ENCODE measurements around the gene SPATA19. TPM values are rescaled to one million over a fixed set of nuclear protein-coding genes. Genes with fewer than 3 reads are reported as not detected.
"Not testable (repeated sequence)": the region's sequence is repeated elsewhere in the genome, so short reads cannot be mapped to it uniquely, and the experiment has no call there.

SPATA19 gene
- total RNA-seq, 1 experiment from 2014 or later = not detected

- no peaks in the 10 kb centered on the region for H3K9me3 ChIP-seq (ENCODE audit: low read depth, low read length, poor library complexity, severe bottlenecking)
- no peak overlapping the region for H3K4me3 ChIP-seq (ENCODE audit: low read depth, low read length, poor library complexity, severe bottlenecking)
- CTCF ChIA-PET = no interaction called here
- H3K27me3 ChIP-seq (replicated peaks; ENCODE audit: insufficient read depth, low read depth, low read length, poor library complexity) = peaks cover 6% of the 10 kb centered on the region
- intact Hi-C loops (cut with micrococcal nuclease; ENCODE audit: unreplicated experiment) = no loop called here
- no peaks in the 10 kb centered on the region for H3K36me3 ChIP-seq (ENCODE audit: insufficient read depth, low read length, poor library complexity, severe bottlenecking)
- DNase-seq (ENCODE audit: low spot score) = no peak
- TF ChIP-seq EZH2 (IDR thresholded peaks at IDR 0.05; ENCODE audit: borderline replicate concordance, low read depth, low read length, poor library complexity, severe bottlenecking) (no peak), CTCF (conservative IDR thresholded peaks at IDR 0.05; ENCODE audit: low read depth, low read length) (no peak)
- BruUV-seq (replicated peaks) = no TSS peak
- no peak overlapping the region for H3K27ac ChIP-seq (ENCODE audit: low read depth, low read length, poor library complexity, severe bottlenecking)
- no peaks in the 10 kb centered on the region for H3K4me1 ChIP-seq (ENCODE audit: insufficient read depth, low read length, poor library complexity, severe bottlenecking)
- POLR2A ChIA-PET (ENCODE audit: low non-redundant PET) = no interaction called here
These were observed 14.8 kb upstream of the SPATA19 start for GRCh38 chr11:133860151-133860550.

GRCh38 chr11:133854330-133854960 lies 9.1 kb upstream of the SPATA19 start:
- peak; percentile 14 for DNase-seq (ENCODE audit: low spot score)
- H3K27ac ChIP-seq (ENCODE audit: low read depth, low read length, poor library complexity, severe bottlenecking); H3K27me3 ChIP-seq (replicated peaks; ENCODE audit: insufficient read depth, low read depth, low read length, poor library complexity); BruUV-seq (replicated peaks); intact Hi-C loops (cut with micrococcal nuclease; ENCODE audit: unreplicated experiment); H3K9me3 ChIP-seq (ENCODE audit: low read depth, low read length, poor library complexity, severe bottlenecking); CTCF ChIA-PET; POLR2A ChIA-PET (ENCODE audit: low non-redundant PET); H3K4me1 ChIP-seq (ENCODE audit: insufficient read depth, low read length, poor library complexity, severe bottlenecking); H3K4me3 ChIP-seq (ENCODE audit: low read depth, low read length, poor library complexity, severe bottlenecking); H3K36me3 ChIP-seq (ENCODE audit: insufficient read depth, low read length, poor library complexity, severe bottlenecking): not testable (repeated sequence)

GRCh38 chr11:133844217-133844616 lies 1.1 kb downstream of the SPATA19 start:
- no peaks in the 10 kb centered on the region for H3K36me3 ChIP-seq (ENCODE audit: insufficient read depth, low read length, poor library complexity, severe bottlenecking)
- intact Hi-C loops (cut with micrococcal nuclease; ENCODE audit: unreplicated experiment) = no loop called here
- peaks cover 11% of the 10 kb centered on the region for H3K27me3 ChIP-seq (replicated peaks; ENCODE audit: insufficient read depth, low read depth, low read length, poor library complexity)
- TF ChIP-seq CTCF (conservative IDR thresholded peaks at IDR 0.05; ENCODE audit: low read depth, low read length) (no peak), EZH2 (IDR thresholded peaks at IDR 0.05; ENCODE audit: borderline replicate concordance, low read depth, low read length, poor library complexity, severe bottlenecking) (no peak)
- no peak overlapping the region for H3K4me3 ChIP-seq (ENCODE audit: low read depth, low read length, poor library complexity, severe bottlenecking)
- POLR2A ChIA-PET (ENCODE audit: low non-redundant PET) = no interaction called here
- DNase-seq (ENCODE audit: low spot score) = no peak
- H3K4me1 ChIP-seq (ENCODE audit: insufficient read depth, low read length, poor library complexity, severe bottlenecking) = no peaks in the 10 kb centered on the region
- no TSS peak for BruUV-seq (replicated peaks)
- no peak overlapping the region for H3K27ac ChIP-seq (ENCODE audit: low read depth, low read length, poor library complexity, severe bottlenecking)
- CTCF ChIA-PET = no interaction called here
- H3K9me3 ChIP-seq (ENCODE audit: low read depth, low read length, poor library complexity, severe bottlenecking) = no peaks in the 10 kb centered on the region

GRCh38 chr11:133843454-133843987 lies 1.8 kb downstream of the SPATA19 start:
- intact Hi-C loops (cut with micrococcal nuclease; ENCODE audit: unreplicated experiment) = no loop called here
- Histone ChIP-seq H3K9me3 (ENCODE audit: low read depth, low read length, poor library complexity, severe bottlenecking) (no peaks in the 10 kb centered on the region), H3K27me3 (replicated peaks; ENCODE audit: insufficient read depth, low read depth, low read length, poor library complexity) (peaks cover 11% of the 10 kb centered on the region), H3K4me1 (ENCODE audit: insufficient read depth, low read length, poor library complexity, severe bottlenecking) (no peaks in the 10 kb centered on the region), H3K4me3 (ENCODE audit: low read depth, low read length, poor library complexity, severe bottlenecking) (no peak overlapping the region), H3K27ac (ENCODE audit: low read depth, low read length, poor library complexity, severe bottlenecking) (no peak overlapping the region), H3K36me3 (ENCODE audit: insufficient read depth, low read length, poor library complexity, severe bottlenecking) (no peaks in the 10 kb centered on the region)
- no TSS peak for BruUV-seq (replicated peaks)
- DNase-seq (ENCODE audit: low spot score) = no peak
- CTCF ChIA-PET = no interaction called here
- POLR2A ChIA-PET (ENCODE audit: low non-redundant PET) = no interaction called here
- TF ChIP-seq EZH2 (IDR thresholded peaks at IDR 0.05; ENCODE audit: borderline replicate concordance, low read depth, low read length, poor library complexity, severe bottlenecking) = no peak
- TF ChIP-seq CTCF (conservative IDR thresholded peaks at IDR 0.05; ENCODE audit: low read depth, low read length) = no peak

All from A673 (cell line).